ENCODE results near the gene ZNF679. TPM values are rescaled to one million over a fixed set of nuclear protein-coding genes. Genes with fewer than 3 reads are reported as not detected.
A peak's percentile ranks its signal among the peaks of the same experiment; 100 is the strongest.
"Not testable (repeated sequence)": the region's sequence is repeated elsewhere in the genome, so short reads cannot be mapped to it uniquely, and the experiment has no call there.

The ZNF679 gene
- not detected in 2 replicates for total RNA-seq (2014; rRNA removed; shearing (Covaris generic))
- polyA plus RNA-seq (2015; cell fraction: cytosol; rRNA removed): not detected in 2 replicates
- polyA plus RNA-seq (2015; cell fraction: nucleus; rRNA removed): not detected in 2 replicates

- in situ Hi-C loops (cut with HindIII; ENCODE audit: low pct_unique_long_range_greater_than_20kb, low sequenced_read_pairs): not testable (repeated sequence)
Measured at GRCh38 chr7:64228174-64228573, at the start of gene ZNF679. ZNF679 (plus strand) TSS chr7:64228474; CDS start chr7:64249118, 20,644 bp downstream.

GRCh38 chr7:64180989-64181388 lies 47.3 kb upstream of the ZNF679 start:
- in situ Hi-C loops (cut with HindIII; ENCODE audit: low pct_unique_long_range_greater_than_20kb, low sequenced_read_pairs): no loop called here
- DNase-seq (ENCODE audit: low read depth, low spot score): peak; percentile 30

More at GRCh38 chr7:64228174-64228573, at the start of gene ZNF679:
- DNase-seq (ENCODE audit: low read depth, low spot score): not testable (repeated sequence)

GRCh38 chr7:64181586-64181985 lies 46.7 kb upstream of the ZNF679 start:
- DNase-seq (ENCODE audit: low read depth, low spot score): no peak
- in situ Hi-C loops (cut with HindIII; ENCODE audit: low pct_unique_long_range_greater_than_20kb, low sequenced_read_pairs): no loop called here

GRCh38 chr7:64182036-64182790 lies 46.1 kb upstream of the ZNF679 start:
- in situ Hi-C loops (cut with HindIII; ENCODE audit: low pct_unique_long_range_greater_than_20kb, low sequenced_read_pairs): no loop called here
- DNase-seq (ENCODE audit: low read depth, low spot score): no peak

- in situ Hi-C loops (cut with HindIII; ENCODE audit: low pct_unique_long_range_greater_than_20kb, low sequenced_read_pairs): no loop called here
- DNase-seq (ENCODE audit: low read depth, low spot score): no peak
Measured at GRCh38 chr7:64183126-64183742, 45.0 kb upstream of the ZNF679 start.

- in situ Hi-C loops (cut with HindIII; ENCODE audit: low pct_unique_long_range_greater_than_20kb, low sequenced_read_pairs): no loop called here
- DNase-seq (ENCODE audit: low read depth, low spot score): no peak
Measured at GRCh38 chr7:64183827-64184372, 44.4 kb upstream of the ZNF679 start.

GRCh38 chr7:64184376-64184775 lies 43.9 kb upstream of the ZNF679 start:
- in situ Hi-C loops (cut with HindIII; ENCODE audit: low pct_unique_long_range_greater_than_20kb, low sequenced_read_pairs): no loop called here
- DNase-seq (ENCODE audit: low read depth, low spot score): no peak

GRCh38 chr7:64187408-64187807 lies 40.9 kb upstream of the ZNF679 start:
- in situ Hi-C loops (cut with HindIII; ENCODE audit: low pct_unique_long_range_greater_than_20kb, low sequenced_read_pairs): no loop called here
- DNase-seq (ENCODE audit: low read depth, low spot score): no peak

GRCh38 chr7:64192148-64192704 lies 36.0 kb upstream of the ZNF679 start:
- DNase-seq (ENCODE audit: low read depth, low spot score): no peak
- in situ Hi-C loops (cut with HindIII; ENCODE audit: low pct_unique_long_range_greater_than_20kb, low sequenced_read_pairs): no loop called here

- DNase-seq (ENCODE audit: low read depth, low spot score): no peak
- in situ Hi-C loops (cut with HindIII; ENCODE audit: low pct_unique_long_range_greater_than_20kb, low sequenced_read_pairs): no loop called here
Measured at GRCh38 chr7:64192775-64193174, 35.5 kb upstream of the ZNF679 start.

GRCh38 chr7:64206903-64207302 lies 21.4 kb upstream of the ZNF679 start, which contains the start of gene ZNF735:
ZNF735 (plus strand) TSS chr7:64207203; CDS start chr7:64207203, 0 bp downstream.
- DNase-seq (ENCODE audit: low read depth, low spot score): no peak
- in situ Hi-C loops (cut with HindIII; ENCODE audit: low pct_unique_long_range_greater_than_20kb, low sequenced_read_pairs): no loop called here

- DNase-seq (ENCODE audit: low read depth, low spot score); in situ Hi-C loops (cut with HindIII; ENCODE audit: low pct_unique_long_range_greater_than_20kb, low sequenced_read_pairs): not testable (repeated sequence)
Measured at GRCh38 chr7:64219710-64220298, 8.5 kb upstream of the ZNF679 start.

GRCh38 chr7:64223366-64223765 lies 4.9 kb upstream of the ZNF679 start:
- in situ Hi-C loops (cut with HindIII; ENCODE audit: low pct_unique_long_range_greater_than_20kb, low sequenced_read_pairs): no loop called here
- no peak for DNase-seq (ENCODE audit: low read depth, low spot score)

- in situ Hi-C loops (cut with HindIII; ENCODE audit: low pct_unique_long_range_greater_than_20kb, low sequenced_read_pairs): no loop called here
- DNase-seq (ENCODE audit: low read depth, low spot score): no peak
Measured at GRCh38 chr7:64266341-64266919, 38.2 kb downstream of the ZNF679 start.

GRCh38 chr7:64277630-64278029 lies 49.4 kb downstream of the ZNF679 start:
- DNase-seq (ENCODE audit: low read depth, low spot score): no peak
- in situ Hi-C loops (cut with HindIII; ENCODE audit: low pct_unique_long_range_greater_than_20kb, low sequenced_read_pairs): no loop called here

- in situ Hi-C loops (cut with HindIII; ENCODE audit: low pct_unique_long_range_greater_than_20kb, low sequenced_read_pairs): no loop called here
- no peak for DNase-seq (ENCODE audit: low read depth, low spot score)
Measured at GRCh38 chr7:64294701-64295420, 66.6 kb downstream of the ZNF679 start.

GRCh38 chr7:64297418-64297817 lies 69.1 kb downstream of the ZNF679 start:
- in situ Hi-C loops (cut with HindIII; ENCODE audit: low pct_unique_long_range_greater_than_20kb, low sequenced_read_pairs); DNase-seq (ENCODE audit: low read depth, low spot score): not testable (repeated sequence)
